NCI-H345 (cell line): ENCODE data around the gene HDAC7.

ENCODE experiments used
- DNase-seq: peaks from one replicate; lab custom pipeline; 2025; lab: John Stamatoyannopoulos, UW

HDAC7 gene

GRCh38 chr12:47793015-47793681 lies 26.6 kb downstream of the HDAC7 start:
- no peak for DNase-seq

- no peak for DNase-seq
Observed at GRCh38 chr12:47791874-47792273, 27.8 kb downstream of the HDAC7 start.

- DNase-seq = no peak
Observed at GRCh38 chr12:47791351-47791746, 28.4 kb downstream of the HDAC7 start.

DNA sequence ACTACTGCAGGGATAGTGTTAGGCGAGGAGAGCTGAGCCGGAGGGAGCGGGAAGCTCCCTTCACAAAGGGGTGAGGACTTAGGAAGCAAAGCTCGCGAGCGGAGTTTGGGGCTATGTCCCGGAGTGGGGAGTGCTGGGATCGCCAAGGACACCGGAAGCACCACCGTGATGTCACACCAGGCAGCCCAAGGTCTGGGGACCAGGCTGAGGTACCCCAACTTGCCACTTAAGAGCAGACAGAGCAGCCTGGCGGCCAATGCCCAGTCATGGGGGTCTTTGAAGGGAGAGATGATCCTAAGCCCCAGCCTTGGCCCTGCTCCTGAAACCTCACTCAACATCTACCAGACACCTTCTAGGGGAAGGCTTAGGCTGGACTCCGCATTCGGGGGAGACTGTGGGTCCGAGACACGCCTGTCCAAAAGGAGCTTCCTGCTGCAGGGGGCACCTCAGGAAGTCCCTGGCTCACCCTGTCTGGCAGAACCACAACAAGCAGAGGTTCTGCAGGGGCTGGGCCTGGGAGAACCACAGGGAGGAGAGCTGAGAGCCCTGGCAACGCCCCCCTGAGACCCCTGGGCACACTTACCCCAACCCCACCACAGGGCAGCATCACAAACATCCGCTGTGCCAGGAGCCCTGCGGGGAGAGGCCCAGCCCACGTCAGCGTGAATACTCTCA lies 28.9 kb downstream of the HDAC7 start:
- no peak for DNase-seq

- no peak for DNase-seq
Observed at GRCh38 chr12:47789712-47790489, 29.8 kb downstream of the HDAC7 start.

DNA sequence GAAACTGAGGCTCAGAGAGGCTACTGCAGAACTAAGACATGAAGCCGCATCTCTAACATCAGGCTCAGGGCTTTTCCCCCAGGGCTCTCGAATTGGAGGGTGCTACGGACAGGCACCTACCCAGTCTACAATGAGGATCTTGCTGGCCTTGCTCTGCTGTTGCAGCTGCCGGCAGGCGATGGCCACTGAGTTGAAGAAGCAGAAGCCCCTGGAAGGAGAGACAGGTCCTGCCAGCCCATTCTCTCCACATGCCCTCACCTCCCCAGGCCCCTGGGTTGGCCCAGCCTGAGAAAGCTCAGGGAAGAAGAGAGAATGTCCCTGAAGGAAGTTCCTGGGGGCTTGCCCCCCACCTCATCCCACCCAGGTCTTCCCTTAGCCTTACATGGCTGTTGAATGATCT lies 30.6 kb downstream of the HDAC7 start:
- DNase-seq = no peak

DNA sequence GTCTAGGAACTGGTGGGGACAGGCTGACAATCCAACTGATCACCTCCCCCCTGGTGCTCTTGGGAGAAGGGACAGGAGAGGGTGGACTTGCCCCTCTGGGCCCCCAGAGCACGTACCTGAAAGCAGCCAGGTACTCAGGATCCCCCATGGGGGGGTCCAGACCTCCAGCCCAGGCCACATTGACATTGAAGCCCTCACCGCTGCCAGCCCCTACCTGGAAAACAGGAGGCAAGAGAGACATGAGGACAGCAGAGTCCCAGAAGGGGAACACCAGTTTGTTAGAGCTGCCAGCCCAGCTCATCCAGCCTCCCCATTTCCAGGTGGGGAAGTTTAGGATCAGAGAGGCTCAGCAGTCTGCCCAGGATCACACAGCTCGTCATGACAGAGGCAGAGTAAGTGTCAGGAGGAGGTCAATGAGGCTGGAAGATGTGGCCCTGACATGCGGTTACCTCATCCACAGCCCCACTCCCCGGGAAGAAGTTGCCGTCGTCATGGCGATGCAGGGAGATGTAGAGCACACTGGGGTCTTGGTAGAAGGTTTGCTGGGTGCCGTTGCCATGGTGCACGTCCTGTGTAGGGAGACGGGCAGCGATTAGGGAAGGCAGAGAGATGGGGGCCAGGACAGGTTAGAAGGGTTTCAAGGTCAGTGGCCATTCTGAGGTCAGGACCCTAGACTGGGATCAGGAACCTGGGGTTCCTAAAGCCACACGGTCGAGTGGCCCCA lies 31.9 kb downstream of the HDAC7 start:
- DNase-seq = no peak

DNA sequence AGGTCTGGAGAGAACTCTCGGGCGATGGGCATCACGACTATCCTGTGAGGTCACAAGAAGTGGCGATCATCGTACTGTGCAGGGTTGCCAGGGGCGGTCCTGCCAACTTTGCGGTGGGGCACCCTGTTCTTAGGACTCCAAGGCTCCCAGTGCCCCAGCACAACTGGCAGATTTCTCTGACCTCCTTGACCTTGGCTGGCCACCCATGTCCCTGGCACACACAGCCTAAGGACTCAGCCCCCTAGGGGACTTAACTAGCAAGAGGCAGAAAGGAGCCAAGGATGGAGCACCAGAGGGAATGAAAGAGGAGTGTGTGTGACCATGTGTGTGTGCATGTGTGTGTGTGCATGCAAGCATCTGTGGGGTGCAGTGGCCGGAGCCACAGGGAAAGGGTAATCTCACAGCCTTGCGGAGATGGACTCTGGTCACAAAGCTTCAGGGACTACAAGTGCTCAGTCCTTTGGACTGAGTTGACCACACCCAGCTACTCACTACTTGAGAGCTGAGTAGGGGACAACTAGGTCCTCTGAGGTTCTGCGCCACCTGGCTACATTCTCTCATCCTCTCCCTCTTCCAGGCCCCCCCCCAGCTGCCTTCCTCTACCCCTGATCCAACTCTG lies 32.9 kb downstream of the HDAC7 start:
- DNase-seq = no peak

DNA sequence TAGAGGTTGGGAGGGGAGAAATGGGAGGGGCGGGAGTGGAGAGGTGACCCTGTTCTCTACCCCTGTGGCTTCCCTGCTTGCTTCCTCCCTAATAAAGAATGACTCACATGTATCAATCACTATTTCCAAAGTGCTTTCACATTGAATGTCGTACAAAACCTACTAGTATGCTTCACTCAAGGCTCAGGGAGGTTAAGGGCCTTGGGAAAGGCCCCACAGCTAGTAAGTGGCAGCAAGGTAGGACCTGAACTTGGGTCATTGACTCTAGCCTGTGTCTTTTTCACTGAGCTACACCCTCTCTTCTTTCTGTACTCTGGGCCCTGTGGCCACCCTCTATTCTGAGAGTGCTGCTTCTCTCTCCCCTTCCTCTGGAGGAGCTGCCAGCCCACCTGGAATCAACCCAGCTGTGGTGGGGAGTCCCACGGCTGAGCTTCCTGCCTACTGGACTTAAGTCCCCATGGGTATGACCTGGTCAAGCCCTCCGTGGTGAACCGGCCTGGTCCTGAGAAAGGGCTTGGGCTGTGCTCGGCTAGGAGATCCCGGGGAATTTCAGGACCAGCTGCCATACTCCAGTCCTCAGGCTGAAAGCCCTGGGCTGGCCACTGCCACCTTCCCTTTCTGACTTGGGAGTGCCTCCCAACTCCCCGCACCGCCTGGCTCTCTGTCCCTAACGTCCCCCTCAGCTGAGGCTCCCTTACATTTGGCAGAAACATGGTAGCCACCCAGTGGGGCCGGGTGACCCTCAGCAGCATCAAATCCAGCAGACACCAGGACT lies 33.6 kb downstream of the HDAC7 start:
- DNase-seq = no peak

- DNase-seq = no peak
Observed at GRCh38 chr12:47785036-47785886, 34.4 kb downstream of the HDAC7 start.

- no peak for DNase-seq
Observed at GRCh38 chr12:47783821-47784819, 35.6 kb downstream of the HDAC7 start.

GRCh38 chr12:47783024-47783755 lies 36.5 kb downstream of the HDAC7 start:
- no peak for DNase-seq

DNA sequence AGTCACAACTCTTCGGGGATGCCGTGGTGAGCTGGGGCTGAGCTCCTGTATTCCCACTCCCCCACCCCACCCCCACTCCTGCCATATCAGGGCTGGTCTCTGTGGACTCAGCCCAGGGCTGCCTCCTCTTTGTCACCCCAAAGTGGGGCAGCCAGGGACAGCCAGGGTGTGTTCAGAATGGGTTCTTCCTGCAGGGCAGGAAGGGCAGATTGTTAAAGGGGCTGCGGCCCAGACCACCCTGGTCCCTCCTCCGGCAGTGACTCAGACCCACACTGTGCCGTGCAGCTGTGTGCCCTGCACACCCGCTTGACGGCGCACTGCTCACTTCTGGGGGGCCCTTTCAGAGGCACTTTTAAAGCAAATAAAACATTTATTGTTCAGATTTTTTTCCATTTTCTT lies 37.3 kb downstream of the HDAC7 start:
- no peak for DNase-seq

GRCh38 chr12:47781479-47782371 lies 38.0 kb downstream of the HDAC7 start:
- no peak for DNase-seq

- no peak for DNase-seq
Observed at GRCh38 chr12:47779943-47780504, 39.7 kb downstream of the HDAC7 start.

DNA sequence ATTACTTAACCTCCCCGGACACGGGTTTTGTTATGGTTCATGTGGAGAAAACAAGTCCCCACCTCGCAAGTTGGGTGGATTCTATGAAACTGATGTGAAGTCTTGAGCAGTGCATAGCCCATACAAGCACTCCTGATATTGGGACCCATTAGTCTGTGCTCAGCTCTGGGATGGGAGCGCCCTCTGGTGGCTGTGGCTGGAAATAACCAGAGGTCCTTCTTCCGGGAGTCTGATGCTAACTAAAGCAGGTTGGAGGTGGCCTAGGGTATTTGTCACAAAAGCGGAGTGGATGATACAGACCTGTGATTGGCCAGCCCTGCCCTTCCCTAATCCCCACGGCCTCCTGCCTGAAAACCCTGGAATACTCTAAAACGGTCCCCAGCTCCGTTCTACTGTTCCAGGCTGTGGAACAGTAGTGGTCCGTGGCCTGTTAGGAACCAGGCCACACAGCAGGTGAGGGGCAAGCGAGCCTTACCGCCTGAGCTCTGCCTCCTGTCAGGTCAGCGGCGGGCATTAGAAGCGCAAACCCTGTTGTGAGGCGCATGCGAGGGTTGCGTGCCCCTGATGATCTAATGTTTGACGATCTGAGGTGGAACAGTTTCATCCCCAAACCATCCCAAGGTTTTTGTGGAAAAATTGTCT lies 40.3 kb downstream of the HDAC7 start:
- DNase-seq = peak; percentile 41
